ENCODE data around the gene HSPBP1. TPM values are rescaled to one million over a fixed set of nuclear protein-coding genes. Genes with fewer than 3 reads are reported as not detected.
"Not testable (repeated sequence)": the region's sequence is repeated elsewhere in the genome, so short reads cannot be mapped to it uniquely, and the experiment has no call there.

HSPBP1 gene, protein sequence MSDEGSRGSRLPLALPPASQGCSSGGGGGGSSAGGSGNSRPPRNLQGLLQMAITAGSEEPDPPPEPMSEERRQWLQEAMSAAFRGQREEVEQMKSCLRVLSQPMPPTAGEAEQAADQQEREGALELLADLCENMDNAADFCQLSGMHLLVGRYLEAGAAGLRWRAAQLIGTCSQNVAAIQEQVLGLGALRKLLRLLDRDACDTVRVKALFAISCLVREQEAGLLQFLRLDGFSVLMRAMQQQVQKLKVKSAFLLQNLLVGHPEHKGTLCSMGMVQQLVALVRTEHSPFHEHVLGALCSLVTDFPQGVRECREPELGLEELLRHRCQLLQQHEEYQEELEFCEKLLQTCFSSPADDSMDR
- 10 to 100 TPM; 20.8 to 56.6 TPM for total RNA-seq

- Mint-ChIP-seq H3K4me1 (peaks cover 17% of the 10 kb centered on the region), H3K9me3 (no peaks in the 10 kb centered on the region), H3K36me3 (ENCODE audit: low read depth) (peaks cover 22% of the 10 kb centered on the region), H3K4me3 (peak within 1 kb of the TSS; percentile 98), H3K27ac (peak within 1 kb of the TSS; percentile 99), H3K27me3 (no peaks in the 10 kb centered on the region)
- ATAC-seq (replicated peaks): peak; percentile 92
Observed at GRCh38 chr19:55279770-55280643, at the start of gene HSPBP1. HSPBP1 (minus strand) TSS chr19:55280110; CDS start chr19:55279608, 502 bp downstream.

DNA sequence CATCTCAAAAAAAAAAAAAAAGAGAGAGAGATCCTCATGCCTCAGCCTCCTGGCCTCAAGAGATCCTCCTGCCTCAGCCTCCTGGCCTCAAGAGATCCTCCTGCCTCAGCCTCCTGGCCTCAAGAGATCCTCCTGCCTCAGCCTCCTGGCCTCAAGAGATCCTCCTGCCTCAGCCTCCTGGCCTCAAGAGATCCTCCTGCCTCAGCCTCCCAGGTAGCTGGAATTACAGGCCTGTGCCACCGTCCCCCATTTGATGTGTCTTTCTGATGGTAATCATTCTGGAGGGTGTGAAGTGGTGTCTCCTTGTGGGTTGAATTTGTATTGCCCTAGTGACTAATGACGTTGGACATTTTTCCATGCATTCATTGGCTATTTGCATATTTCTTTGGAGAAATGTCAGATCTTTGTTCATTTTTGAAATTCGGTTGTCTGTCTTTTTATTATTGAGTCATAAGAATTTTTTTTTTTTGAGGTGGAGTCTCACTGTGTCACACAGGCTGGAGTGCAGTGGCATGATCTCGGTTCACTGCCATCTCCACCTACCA is 48.9 kb upstream of the HSPBP1 start:
- not testable (repeated sequence) for ATAC-seq (replicated peaks); H3K27me3 Mint-ChIP-seq; H3K9me3 Mint-ChIP-seq; H3K27ac Mint-ChIP-seq; H3K4me3 Mint-ChIP-seq; H3K36me3 Mint-ChIP-seq (ENCODE audit: low read depth); H3K4me1 Mint-ChIP-seq

- peaks cover 6% of the 10 kb centered on the region for H3K27me3 Mint-ChIP-seq
- H3K9me3 Mint-ChIP-seq: no peaks in the 10 kb centered on the region
- no peaks in the 10 kb centered on the region for H3K36me3 Mint-ChIP-seq (ENCODE audit: low read depth)
- no peak for ATAC-seq (replicated peaks)
- H3K27ac Mint-ChIP-seq: no peak within 1 kb of the TSS
- H3K4me3 Mint-ChIP-seq: no peak within 1 kb of the TSS
- H3K4me1 Mint-ChIP-seq: no peaks in the 10 kb centered on the region
Observed at GRCh38 chr19:55325172-55325571, 45.3 kb upstream of the HSPBP1 start, which contains the start of gene TMEM150B. TMEM150B (minus strand) TSS chr19:55325341; CDS start chr19:55321036, 4,305 bp downstream.

- no peaks in the 10 kb centered on the region for H3K9me3 Mint-ChIP-seq
- no peaks in the 10 kb centered on the region for H3K36me3 Mint-ChIP-seq (ENCODE audit: low read depth)
- H3K4me1 Mint-ChIP-seq: no peaks in the 10 kb centered on the region
- H3K4me3 Mint-ChIP-seq: no peak overlapping the region
- ATAC-seq (replicated peaks): no peak
- peaks cover 6% of the 10 kb centered on the region for H3K27me3 Mint-ChIP-seq
- no peak overlapping the region for H3K27ac Mint-ChIP-seq
Observed at GRCh38 chr19:55324662-55325061, 44.8 kb upstream of the HSPBP1 start.

- no peaks in the 10 kb centered on the region for H3K4me1 Mint-ChIP-seq
- peak overlapping the region; percentile 38 for H3K27ac Mint-ChIP-seq
- no peak for ATAC-seq (replicated peaks)
- H3K27me3 Mint-ChIP-seq: peaks cover 3% of the 10 kb centered on the region
- H3K36me3 Mint-ChIP-seq (ENCODE audit: low read depth): no peaks in the 10 kb centered on the region
- no peak overlapping the region for H3K4me3 Mint-ChIP-seq
- no peaks in the 10 kb centered on the region for H3K9me3 Mint-ChIP-seq
Observed at GRCh38 chr19:55322204-55322885, 42.4 kb upstream of the HSPBP1 start.

- no peaks in the 10 kb centered on the region for H3K4me1 Mint-ChIP-seq
- H3K9me3 Mint-ChIP-seq: no peaks in the 10 kb centered on the region
- H3K27me3 Mint-ChIP-seq: peaks cover 3% of the 10 kb centered on the region
- H3K27ac Mint-ChIP-seq: peak overlapping the region; percentile 11
- no peak for ATAC-seq (replicated peaks)
- H3K4me3 Mint-ChIP-seq: no peak overlapping the region
- no peaks in the 10 kb centered on the region for H3K36me3 Mint-ChIP-seq (ENCODE audit: low read depth)
Observed at GRCh38 chr19:55321466-55322137, 41.7 kb upstream of the HSPBP1 start.

DNA sequence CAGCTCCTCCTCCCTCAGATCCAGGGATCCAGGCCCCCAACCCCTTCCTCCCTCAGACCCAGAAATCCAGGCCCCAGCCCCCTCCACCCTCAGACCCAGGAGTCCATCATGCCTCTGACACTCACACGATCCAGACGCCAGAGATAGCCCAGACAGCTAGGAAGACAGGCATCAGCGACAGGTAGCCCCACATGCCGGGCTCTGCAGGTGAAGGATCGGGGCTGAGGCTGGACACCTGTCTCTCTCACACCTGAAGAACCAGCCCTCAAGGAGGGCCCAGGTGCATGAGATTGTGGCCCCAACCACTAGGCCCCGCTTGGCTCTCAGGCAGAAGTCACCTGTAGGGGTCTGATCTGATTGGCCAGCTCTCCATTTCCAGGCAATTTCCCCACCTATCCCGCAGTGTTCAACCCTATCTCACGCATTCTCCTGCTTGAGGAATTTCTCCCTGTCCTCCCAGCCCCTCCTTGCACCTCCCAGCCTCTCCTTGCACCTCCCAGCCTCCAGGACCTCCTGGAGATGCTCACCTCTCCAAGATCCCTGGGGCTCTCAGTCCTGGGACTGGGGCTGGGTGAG is 41.0 kb upstream of the HSPBP1 start:
- Mint-ChIP-seq H3K27ac (no peak overlapping the region), H3K36me3 (ENCODE audit: low read depth) (no peaks in the 10 kb centered on the region), H3K4me3 (no peak overlapping the region), H3K4me1 (no peaks in the 10 kb centered on the region), H3K27me3 (peaks cover 3% of the 10 kb centered on the region), H3K9me3 (no peaks in the 10 kb centered on the region)
- ATAC-seq (replicated peaks): no peak

DNA sequence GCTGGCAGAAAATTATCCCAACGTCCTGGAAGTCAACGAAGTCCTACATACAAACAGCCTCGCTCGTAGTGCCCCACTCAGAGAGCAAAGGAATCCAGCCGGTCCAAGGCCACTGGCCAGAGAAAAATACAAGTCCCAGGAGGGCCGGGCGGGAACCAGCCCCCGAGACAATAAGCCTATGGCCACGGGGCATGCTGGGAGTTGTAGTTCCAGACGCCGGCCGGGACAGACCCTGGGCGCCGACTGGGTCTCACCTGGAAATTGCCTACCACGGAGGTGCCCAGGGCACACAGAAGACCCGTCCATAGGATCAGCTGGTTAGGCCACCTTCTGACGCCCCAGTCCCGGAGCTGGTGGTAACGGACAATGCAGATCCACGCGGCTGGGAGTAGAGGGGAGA is 39.9 kb upstream of the HSPBP1 start:
- H3K4me3 Mint-ChIP-seq: no peak overlapping the region
- ATAC-seq (replicated peaks): no peak
- H3K4me1 Mint-ChIP-seq: no peaks in the 10 kb centered on the region
- peaks cover 3% of the 10 kb centered on the region for H3K27me3 Mint-ChIP-seq
- no peaks in the 10 kb centered on the region for H3K9me3 Mint-ChIP-seq
- H3K36me3 Mint-ChIP-seq (ENCODE audit: low read depth): no peaks in the 10 kb centered on the region
- H3K27ac Mint-ChIP-seq: no peak overlapping the region

DNA sequence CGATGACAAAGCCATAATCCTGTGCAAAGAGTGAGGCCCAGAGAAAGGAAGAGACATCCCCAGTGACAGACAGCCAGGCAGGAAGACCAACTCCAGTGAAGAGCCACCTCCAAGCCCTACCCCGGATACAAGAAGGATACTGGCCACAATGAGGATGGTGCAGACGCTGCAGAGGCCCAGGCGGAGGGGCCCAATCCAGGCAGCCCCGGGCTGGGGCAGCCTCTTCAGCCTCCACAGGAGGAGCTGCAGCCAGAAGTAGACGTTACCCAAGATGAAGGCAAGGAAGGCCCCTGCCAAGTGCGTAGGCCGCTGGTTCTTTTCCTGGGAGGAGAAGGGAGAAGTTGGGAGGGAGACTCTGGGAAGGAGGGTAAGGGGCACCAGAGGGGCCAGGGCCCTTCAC is 36.7 kb upstream of the HSPBP1 start:
- Mint-ChIP-seq H3K4me3 (no peak overlapping the region), H3K36me3 (ENCODE audit: low read depth) (no peaks in the 10 kb centered on the region), H3K27me3 (no peaks in the 10 kb centered on the region), H3K27ac (no peak overlapping the region), H3K4me1 (peaks cover 5% of the 10 kb centered on the region), H3K9me3 (no peaks in the 10 kb centered on the region)
- no peak for ATAC-seq (replicated peaks)

DNA sequence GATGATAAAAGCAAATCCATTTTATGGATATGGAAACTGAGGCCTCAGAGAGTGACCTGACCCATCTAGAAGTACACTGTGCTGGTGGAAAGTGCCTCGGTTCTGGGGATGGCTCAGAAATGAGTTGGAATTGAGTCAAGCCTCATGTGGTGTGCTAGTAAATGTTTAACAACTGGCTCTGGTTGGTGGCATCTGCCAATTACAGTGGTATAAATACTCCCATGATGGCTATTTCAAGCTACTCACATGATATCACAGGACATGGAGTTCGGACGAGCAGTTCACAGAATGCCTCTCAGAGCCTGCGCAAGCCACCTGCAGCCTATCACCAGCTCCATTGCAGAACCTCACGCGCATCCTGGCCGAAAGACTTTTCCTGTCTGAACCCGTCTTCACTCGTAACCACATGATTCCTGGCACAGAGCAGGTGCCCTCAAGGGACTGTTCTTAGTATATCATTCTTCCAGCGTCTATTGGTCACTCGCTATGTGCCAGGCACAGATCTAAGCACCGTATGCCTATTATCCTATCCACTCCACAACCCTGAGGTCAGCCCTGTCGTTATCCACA is 36.1 kb upstream of the HSPBP1 start:
- no peaks in the 10 kb centered on the region for H3K27me3 Mint-ChIP-seq
- ATAC-seq (replicated peaks): no peak
- H3K36me3 Mint-ChIP-seq (ENCODE audit: low read depth): no peaks in the 10 kb centered on the region
- peaks cover 5% of the 10 kb centered on the region for H3K4me1 Mint-ChIP-seq
- H3K9me3 Mint-ChIP-seq: no peaks in the 10 kb centered on the region
- no peak overlapping the region for H3K27ac Mint-ChIP-seq
- H3K4me3 Mint-ChIP-seq: no peak overlapping the region

- no peak for ATAC-seq (replicated peaks)
- Mint-ChIP-seq H3K4me3 (no peak overlapping the region), H3K27me3 (no peaks in the 10 kb centered on the region), H3K4me1 (peaks cover 5% of the 10 kb centered on the region), H3K27ac (no peak overlapping the region), H3K36me3 (ENCODE audit: low read depth) (no peaks in the 10 kb centered on the region), H3K9me3 (no peaks in the 10 kb centered on the region)
Observed at GRCh38 chr19:55314396-55314795, 34.5 kb upstream of the HSPBP1 start.

DNA sequence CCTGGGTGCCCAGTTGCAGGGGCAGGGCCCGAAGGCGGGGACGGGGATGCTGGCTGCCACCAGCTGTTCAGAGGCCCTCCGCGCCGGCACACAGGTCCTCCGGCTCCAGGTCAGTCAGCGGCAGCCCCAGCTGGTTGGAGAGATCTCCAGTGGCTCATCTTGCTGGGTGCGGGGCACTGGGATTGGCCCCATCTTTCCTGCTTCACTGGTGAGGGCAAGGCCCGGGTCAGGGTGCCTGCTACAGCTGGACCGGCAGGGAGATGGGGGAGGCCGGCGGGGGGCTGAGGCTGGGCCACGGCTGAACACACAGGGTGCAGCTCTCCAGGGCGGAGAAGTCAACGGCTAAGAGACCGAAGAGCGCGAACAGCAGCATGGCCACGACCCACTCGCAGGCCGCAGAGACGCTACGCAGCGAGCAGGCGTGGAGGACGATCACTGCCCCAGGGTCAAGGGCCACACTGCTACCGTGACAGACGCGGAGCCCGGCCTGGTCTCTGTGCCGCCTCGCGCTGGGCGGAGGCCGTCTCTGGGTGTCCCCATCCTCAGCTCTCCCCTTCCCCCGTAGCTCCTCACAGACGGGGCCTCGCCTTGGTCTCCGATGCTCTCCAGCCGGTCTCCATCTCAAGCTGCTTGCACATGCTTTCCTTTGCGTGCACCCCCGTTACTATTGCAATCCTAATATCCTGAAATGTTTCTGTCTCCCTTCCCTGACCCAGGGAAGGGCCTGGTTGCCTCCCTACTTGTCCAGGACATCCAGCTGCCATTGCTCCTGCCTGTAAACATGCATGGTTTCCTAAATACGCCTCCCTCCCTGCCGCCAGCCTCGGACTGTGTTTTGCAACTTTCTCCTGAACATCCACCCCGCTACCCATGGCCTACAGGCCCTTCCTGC is 33.0 kb upstream of the HSPBP1 start:
- no peak overlapping the region for H3K27ac Mint-ChIP-seq
- no peaks in the 10 kb centered on the region for H3K36me3 Mint-ChIP-seq (ENCODE audit: low read depth)
- no peaks in the 10 kb centered on the region for H3K27me3 Mint-ChIP-seq
- ATAC-seq (replicated peaks): no peak
- H3K9me3 Mint-ChIP-seq: no peaks in the 10 kb centered on the region
- H3K4me3 Mint-ChIP-seq: no peak overlapping the region
- peaks cover 5% of the 10 kb centered on the region for H3K4me1 Mint-ChIP-seq

DNA sequence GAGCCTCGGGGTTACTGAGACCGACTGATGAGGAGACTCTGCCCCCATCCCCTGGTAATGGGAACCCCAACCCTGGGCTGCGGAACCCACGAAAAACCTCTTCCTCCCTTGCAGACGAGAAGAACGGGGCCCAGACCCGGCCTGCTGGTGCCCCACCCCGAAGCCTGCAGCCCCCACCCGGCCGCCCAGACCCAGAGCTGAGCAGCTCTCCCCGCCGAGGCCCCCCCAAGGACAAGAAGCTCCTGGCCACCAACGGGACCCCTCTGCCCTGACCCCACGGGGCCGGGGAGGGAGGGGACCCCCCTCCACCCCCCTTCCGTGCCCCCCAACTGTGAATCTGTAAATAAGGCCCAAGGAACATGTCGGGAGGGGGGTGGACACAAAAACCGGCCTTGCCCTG is 31.9 kb upstream of the HSPBP1 start:
- no peaks in the 10 kb centered on the region for H3K36me3 Mint-ChIP-seq (ENCODE audit: low read depth)
- no peak overlapping the region for H3K27ac Mint-ChIP-seq
- H3K27me3 Mint-ChIP-seq: no peaks in the 10 kb centered on the region
- ATAC-seq (replicated peaks): no peak
- H3K4me3 Mint-ChIP-seq: no peak overlapping the region
- H3K4me1 Mint-ChIP-seq: peaks cover 5% of the 10 kb centered on the region
- no peaks in the 10 kb centered on the region for H3K9me3 Mint-ChIP-seq
